ENCODE data around the gene AQP2.
"Not testable (repeated sequence)": the region's sequence is repeated elsewhere in the genome, so short reads cannot be mapped to it uniquely, and the experiment has no call there.

- TF ChIP-seq, protein P1, sequence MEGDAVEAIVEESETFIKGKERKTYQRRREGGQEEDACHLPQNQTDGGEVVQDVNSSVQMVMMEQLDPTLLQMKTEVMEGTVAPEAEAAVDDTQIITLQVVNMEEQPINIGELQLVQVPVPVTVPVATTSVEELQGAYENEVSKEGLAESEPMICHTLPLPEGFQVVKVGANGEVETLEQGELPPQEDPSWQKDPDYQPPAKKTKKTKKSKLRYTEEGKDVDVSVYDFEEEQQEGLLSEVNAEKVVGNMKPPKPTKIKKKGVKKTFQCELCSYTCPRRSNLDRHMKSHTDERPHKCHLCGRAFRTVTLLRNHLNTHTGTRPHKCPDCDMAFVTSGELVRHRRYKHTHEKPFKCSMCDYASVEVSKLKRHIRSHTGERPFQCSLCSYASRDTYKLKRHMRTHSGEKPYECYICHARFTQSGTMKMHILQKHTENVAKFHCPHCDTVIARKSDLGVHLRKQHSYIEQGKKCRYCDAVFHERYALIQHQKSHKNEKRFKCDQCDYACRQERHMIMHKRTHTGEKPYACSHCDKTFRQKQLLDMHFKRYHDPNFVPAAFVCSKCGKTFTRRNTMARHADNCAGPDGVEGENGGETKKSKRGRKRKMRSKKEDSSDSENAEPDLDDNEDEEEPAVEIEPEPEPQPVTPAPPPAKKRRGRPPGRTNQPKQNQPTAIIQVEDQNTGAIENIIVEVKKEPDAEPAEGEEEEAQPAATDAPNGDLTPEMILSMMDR (IDR thresholded peaks at IDR 0.05), result not testable (repeated sequence)
- not testable (repeated sequence) for TF ChIP-seq JUND (IDR thresholded peaks at IDR 0.05); TCF12 (IDR thresholded peaks at IDR 0.05); ELF1 (IDR thresholded peaks at IDR 0.05); RFX5 (IDR thresholded peaks at IDR 0.05; ENCODE audit: low read length); EZH2phosphoT487 (IDR thresholded peaks at IDR 0.05; ENCODE audit: borderline replicate concordance, low read depth); RAD21 (IDR thresholded peaks at IDR 0.05; ENCODE audit: low read length); MXI1 (IDR thresholded peaks at IDR 0.05; ENCODE audit: low read depth, low read length); GABPA (IDR thresholded peaks at IDR 0.05; ENCODE audit: low read depth)
- TF ChIP-seq, protein P2, sequence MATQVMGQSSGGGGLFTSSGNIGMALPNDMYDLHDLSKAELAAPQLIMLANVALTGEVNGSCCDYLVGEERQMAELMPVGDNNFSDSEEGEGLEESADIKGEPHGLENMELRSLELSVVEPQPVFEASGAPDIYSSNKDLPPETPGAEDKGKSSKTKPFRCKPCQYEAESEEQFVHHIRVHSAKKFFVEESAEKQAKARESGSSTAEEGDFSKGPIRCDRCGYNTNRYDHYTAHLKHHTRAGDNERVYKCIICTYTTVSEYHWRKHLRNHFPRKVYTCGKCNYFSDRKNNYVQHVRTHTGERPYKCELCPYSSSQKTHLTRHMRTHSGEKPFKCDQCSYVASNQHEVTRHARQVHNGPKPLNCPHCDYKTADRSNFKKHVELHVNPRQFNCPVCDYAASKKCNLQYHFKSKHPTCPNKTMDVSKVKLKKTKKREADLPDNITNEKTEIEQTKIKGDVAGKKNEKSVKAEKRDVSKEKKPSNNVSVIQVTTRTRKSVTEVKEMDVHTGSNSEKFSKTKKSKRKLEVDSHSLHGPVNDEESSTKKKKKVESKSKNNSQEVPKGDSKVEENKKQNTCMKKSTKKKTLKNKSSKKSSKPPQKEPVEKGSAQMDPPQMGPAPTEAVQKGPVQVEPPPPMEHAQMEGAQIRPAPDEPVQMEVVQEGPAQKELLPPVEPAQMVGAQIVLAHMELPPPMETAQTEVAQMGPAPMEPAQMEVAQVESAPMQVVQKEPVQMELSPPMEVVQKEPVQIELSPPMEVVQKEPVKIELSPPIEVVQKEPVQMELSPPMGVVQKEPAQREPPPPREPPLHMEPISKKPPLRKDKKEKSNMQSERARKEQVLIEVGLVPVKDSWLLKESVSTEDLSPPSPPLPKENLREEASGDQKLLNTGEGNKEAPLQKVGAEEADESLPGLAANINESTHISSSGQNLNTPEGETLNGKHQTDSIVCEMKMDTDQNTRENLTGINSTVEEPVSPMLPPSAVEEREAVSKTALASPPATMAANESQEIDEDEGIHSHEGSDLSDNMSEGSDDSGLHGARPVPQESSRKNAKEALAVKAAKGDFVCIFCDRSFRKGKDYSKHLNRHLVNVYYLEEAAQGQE (IDR thresholded peaks at IDR 0.05; ENCODE audit: low read depth, low read length), result not testable (repeated sequence)
Measured at GRCh38 chr12:49986476-49986875, 35.9 kb downstream of the AQP2 start.

All from SK-N-SH (cell line).